GM23338 (cell line): Measurements from ENCODE around the gene ATP9B. TPM values are rescaled to one million over a fixed set of nuclear protein-coding genes. Genes with fewer than 3 reads are reported as not detected.

Experiments
- ATAC-seq: fragments of 200-7000 bp; cut with Tn5 transposase; 3 replicates; pipeline ENCODE4 v1.9.1; 2020
- DNase-seq: peaks from one replicate; pipeline ENCODE4 v3.0.0-alpha.2; 2015; ENCODE audit warnings: low spot score
- H2AFZ ChIP-seq: fragments of 200-600 bp; sonication (generic); 2 replicates; pipeline ENCODE4 v1.8.0; 2016; ENCODE audit warnings: antibody characterized with exemption, mild to moderate bottlenecking, moderate library complexity
- H3F3A ChIP-seq: fragments of 200-600 bp; sonication (generic); replicated peaks from 2 replicates; pipeline ENCODE4 v1.8.0; 2017; ENCODE audit warnings: antibody characterized with exemption, mixed run types, low read depth
- H3K27ac ChIP-seq: fragments of 200-600 bp; sonication (generic); 2 replicates; pipeline ENCODE4 v1.6.1; 2016; ENCODE audit warnings: low read depth
- H3K27me3 ChIP-seq: fragments of 200-600 bp; sonication (generic); 2 replicates; pipeline ENCODE4 v1.8.0; 2016; ENCODE audit warnings: mild to moderate bottlenecking, mixed run types, moderate library complexity; ENCODE audit not compliant: insufficient read depth
- H3K36me3 ChIP-seq: fragments of 200-600 bp; sonication (generic); 2 replicates; pipeline ENCODE4 v1.8.0; 2016; ENCODE audit warnings: mild to moderate bottlenecking; ENCODE audit not compliant: insufficient read depth
- H3K4me1 ChIP-seq: fragments of 200-600 bp; sonication (generic); 2 replicates; pipeline ENCODE4 v1.8.0; 2016; ENCODE audit warnings: mild to moderate bottlenecking, moderate library complexity; ENCODE audit not compliant: insufficient read depth
- H3K4me2 ChIP-seq: fragments of 200-600 bp; sonication (generic); 2 replicates; pipeline ENCODE4 v1.7.1; 2017; ENCODE audit warnings: mixed run types
- H3K4me3 ChIP-seq: fragments of 200-600 bp; sonication (generic); 2 replicates; pipeline ENCODE4 v1.6.1; 2016; ENCODE audit warnings: mixed run types
- H3K79me2 ChIP-seq: fragments of 200-600 bp; sonication (generic); replicated peaks from 2 replicates; pipeline ENCODE4 v1.8.0; 2017; ENCODE audit warnings: mild to moderate bottlenecking; ENCODE audit not compliant: insufficient read depth
- H3K9me2 ChIP-seq: fragments of 200-600 bp; sonication (generic); 2 replicates; pipeline ENCODE4 v1.8.0; 2017; ENCODE audit not compliant: insufficient read depth
- H4K20me1 ChIP-seq: fragments of 200-600 bp; sonication (generic); replicated peaks from 2 replicates; pipeline ENCODE4 v1.8.0; 2017; ENCODE audit warnings: mild to moderate bottlenecking; ENCODE audit not compliant: insufficient read depth
- H3K27ac Mint-ChIP-seq: 2 replicates; pipeline ENCODE4 v1.8.0; 2020; ENCODE audit warnings: inconsistent platforms, mild to moderate bottlenecking, moderate library complexity, mixed read lengths
- H3K27me3 Mint-ChIP-seq: 3 replicates; pipeline ENCODE4 v1.8.0; 2022; ENCODE audit warnings: low read depth, mild to moderate bottlenecking, moderate library complexity, mixed read lengths, inconsistent platforms; ENCODE audit not compliant: insufficient read depth, poor library complexity
- H3K36me3 Mint-ChIP-seq: 3 replicates; pipeline ENCODE4 v1.8.0; 2021; ENCODE audit warnings: low read depth, mild to moderate bottlenecking, inconsistent platforms, moderate library complexity, mixed read lengths
- H3K4me1 Mint-ChIP-seq: 3 replicates; pipeline ENCODE4 v1.8.0; 2020; ENCODE audit warnings: mild to moderate bottlenecking, inconsistent platforms, mixed read lengths
- H3K4me3 Mint-ChIP-seq: 3 replicates; pipeline ENCODE4 v1.8.0; 2021; ENCODE audit warnings: moderate library complexity, mild to moderate bottlenecking, inconsistent platforms, mixed read lengths
- H3K9me3 Mint-ChIP-seq: 3 replicates; pipeline ENCODE4 v1.8.0; 2020; ENCODE audit warnings: moderate library complexity, mild to moderate bottlenecking, inconsistent platforms, mixed read lengths
- CREB1 ChIP-seq: fragments of 250-450 bp; sonication (Bioruptor Pico); IDR thresholded peaks from 2 replicates; pipeline ENCODE4 v1.5.0; 2020; ENCODE audit warnings: low read depth, mild to moderate bottlenecking, moderate library complexity
- EZH2 ChIP-seq: fragments of 200-600 bp; sonication (generic); IDR thresholded peaks from one replicate; pipeline ENCODE4 v1.8.0; 2017; ENCODE audit warnings: antibody characterized with exemption, mild to moderate bottlenecking, low read depth; ENCODE audit not compliant: unreplicated experiment
- EZH2phosphoT487 ChIP-seq: fragments of 200-600 bp; sonication (generic); IDR thresholded peaks from one replicate; pipeline ENCODE4 v1.8.1; 2018; ENCODE audit warnings: antibody characterized with exemption; ENCODE audit not compliant: unreplicated experiment
- NANOG ChIP-seq: IDR thresholded peaks from 2 replicates; pipeline ENCODE4 v1.6.1; 2016; ENCODE audit warnings: antibody characterized with exemption, borderline replicate concordance
- POLR2AphosphoS5 ChIP-seq: IDR thresholded peaks from 2 replicates; pipeline ENCODE4 v1.6.1; 2016; ENCODE audit warnings: antibody characterized with exemption, low read depth
- ZNF331 ChIP-seq: fragments of 250-450 bp; sonication (Bioruptor Pico); IDR thresholded peaks from 2 replicates; pipeline ENCODE4 v1.5.0; 2020; ENCODE audit warnings: low read depth, mild to moderate bottlenecking, moderate library complexity
- polyA plus RNA-seq: library from polyadenylated mRNA; unstranded; fragments of >200 nt; fragmentation: Nextera tagmentation; extraction: Ambion mirVana; gene quantifications from 2 replicates; pipeline ENCODE4 v1.2.1, GENCODE V29; 2016
- total RNA-seq: library from RNA; depleted of rRNA; stranded (reverse); fragments of >200 nt; shearing (Covaris generic); gene quantifications from 2 replicates; pipeline ENCODE4 v1.2.3, GENCODE V29; 2014
- TF ChIP-seq, protein P1 (sequence below): fragments of 250-450 bp; sonication (Bioruptor Pico); IDR thresholded peaks from 2 replicates; pipeline ENCODE4 v1.5.0; 2020; ENCODE audit warnings: mild to moderate bottlenecking, moderate library complexity
- TF ChIP-seq, protein P2 (sequence below): IDR thresholded peaks from 2 replicates; pipeline ENCODE4 v1.6.1; 2016; ENCODE audit warnings: antibody characterized with exemption

Gene ATP9B
- total and polyA plus RNA-seq, 2 experiments from 2014 or later: 14.2 to 25.6 TPM

GRCh38 chr18:79367989-79368388 lies 298.8 kb downstream of the ATP9B start (continued):
- TF ChIP-seq, protein P1, sequence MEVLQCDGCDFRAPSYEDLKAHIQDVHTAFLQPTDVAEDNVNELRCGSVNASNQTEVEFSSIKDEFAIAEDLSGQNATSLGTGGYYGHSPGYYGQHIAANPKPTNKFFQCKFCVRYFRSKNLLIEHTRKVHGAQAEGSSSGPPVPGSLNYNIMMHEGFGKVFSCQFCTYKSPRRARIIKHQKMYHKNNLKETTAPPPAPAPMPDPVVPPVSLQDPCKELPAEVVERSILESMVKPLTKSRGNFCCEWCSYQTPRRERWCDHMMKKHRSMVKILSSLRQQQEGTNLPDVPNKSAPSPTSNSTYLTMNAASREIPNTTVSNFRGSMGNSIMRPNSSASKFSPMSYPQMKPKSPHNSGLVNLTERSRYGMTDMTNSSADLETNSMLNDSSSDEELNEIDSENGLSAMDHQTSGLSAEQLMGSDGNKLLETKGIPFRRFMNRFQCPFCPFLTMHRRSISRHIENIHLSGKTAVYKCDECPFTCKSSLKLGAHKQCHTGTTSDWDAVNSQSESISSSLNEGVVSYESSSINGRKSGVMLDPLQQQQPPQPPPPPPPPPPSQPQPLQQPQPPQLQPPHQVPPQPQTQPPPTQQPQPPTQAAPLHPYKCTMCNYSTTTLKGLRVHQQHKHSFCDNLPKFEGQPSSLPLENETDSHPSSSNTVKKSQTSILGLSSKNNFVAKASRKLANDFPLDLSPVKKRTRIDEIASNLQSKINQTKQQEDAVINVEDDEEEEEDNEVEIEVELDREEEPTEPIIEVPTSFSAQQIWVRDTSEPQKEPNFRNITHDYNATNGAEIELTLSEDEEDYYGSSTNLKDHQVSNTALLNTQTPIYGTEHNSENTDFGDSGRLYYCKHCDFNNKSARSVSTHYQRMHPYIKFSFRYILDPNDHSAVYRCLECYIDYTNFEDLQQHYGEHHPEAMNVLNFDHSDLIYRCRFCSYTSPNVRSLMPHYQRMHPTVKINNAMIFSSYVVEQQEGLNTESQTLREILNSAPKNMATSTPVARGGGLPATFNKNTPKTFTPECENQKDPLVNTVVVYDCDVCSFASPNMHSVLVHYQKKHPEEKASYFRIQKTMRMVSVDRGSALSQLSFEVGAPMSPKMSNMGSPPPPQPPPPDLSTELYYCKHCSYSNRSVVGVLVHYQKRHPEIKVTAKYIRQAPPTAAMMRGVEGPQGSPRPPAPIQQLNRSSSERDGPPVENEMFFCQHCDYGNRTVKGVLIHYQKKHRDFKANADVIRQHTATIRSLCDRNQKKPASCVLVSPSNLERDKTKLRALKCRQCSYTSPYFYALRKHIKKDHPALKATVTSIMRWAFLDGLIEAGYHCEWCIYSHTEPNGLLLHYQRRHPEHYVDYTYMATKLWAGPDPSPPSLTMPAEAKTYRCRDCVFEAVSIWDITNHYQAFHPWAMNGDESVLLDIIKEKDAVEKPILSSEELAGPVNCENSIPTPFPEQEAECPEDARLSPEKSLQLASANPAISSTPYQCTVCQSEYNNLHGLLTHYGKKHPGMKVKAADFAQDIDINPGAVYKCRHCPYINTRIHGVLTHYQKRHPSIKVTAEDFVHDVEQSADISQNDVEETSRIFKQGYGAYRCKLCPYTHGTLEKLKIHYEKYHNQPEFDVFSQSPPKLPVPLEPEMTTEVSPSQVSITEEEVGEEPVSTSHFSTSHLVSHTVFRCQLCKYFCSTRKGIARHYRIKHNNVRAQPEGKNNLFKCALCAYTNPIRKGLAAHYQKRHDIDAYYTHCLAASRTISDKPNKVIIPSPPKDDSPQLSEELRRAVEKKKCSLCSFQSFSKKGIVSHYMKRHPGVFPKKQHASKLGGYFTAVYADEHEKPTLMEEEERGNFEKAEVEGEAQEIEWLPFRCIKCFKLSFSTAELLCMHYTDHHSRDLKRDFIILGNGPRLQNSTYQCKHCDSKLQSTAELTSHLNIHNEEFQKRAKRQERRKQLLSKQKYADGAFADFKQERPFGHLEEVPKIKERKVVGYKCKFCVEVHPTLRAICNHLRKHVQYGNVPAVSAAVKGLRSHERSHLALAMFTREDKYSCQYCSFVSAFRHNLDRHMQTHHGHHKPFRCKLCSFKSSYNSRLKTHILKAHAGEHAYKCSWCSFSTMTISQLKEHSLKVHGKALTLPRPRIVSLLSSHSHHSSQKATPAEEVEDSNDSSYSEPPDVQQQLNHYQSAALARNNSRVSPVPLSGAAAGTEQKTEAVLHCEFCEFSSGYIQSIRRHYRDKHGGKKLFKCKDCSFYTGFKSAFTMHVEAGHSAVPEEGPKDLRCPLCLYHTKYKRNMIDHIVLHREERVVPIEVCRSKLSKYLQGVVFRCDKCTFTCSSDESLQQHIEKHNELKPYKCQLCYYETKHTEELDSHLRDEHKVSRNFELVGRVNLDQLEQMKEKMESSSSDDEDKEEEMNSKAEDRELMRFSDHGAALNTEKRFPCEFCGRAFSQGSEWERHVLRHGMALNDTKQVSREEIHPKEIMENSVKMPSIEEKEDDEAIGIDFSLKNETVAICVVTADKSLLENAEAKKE (CRISPR knock-in tag): no peak
- TF ChIP-seq POLR2AphosphoS5 (no peak), EZH2 (no peak), EZH2phosphoT487 (no peak), ZNF331 (CRISPR knock-in tag) (no peak), NANOG (no peak)

- Histone ChIP-seq H3K27ac (no peak overlapping the region), H3K27me3 (no peaks in the 10 kb centered on the region), H3K9me2 (no peaks in the 10 kb centered on the region), H3K4me3 (no peak overlapping the region), H3F3A (no peaks in the 10 kb centered on the region), H3K36me3 (no peaks in the 10 kb centered on the region), H3K79me2 (no peaks in the 10 kb centered on the region), H3K4me1 (no peaks in the 10 kb centered on the region), H2AFZ (no peak overlapping the region), H4K20me1 (no peaks in the 10 kb centered on the region), H3K4me2 (no peak overlapping the region)
- no peaks in the 10 kb centered on the region for H3K4me1 Mint-ChIP-seq
- no peak for DNase-seq
- no peaks in the 10 kb centered on the region for H3K9me3 Mint-ChIP-seq
- H3K27ac Mint-ChIP-seq: no peak overlapping the region
- peaks cover 8% of the 10 kb centered on the region for H3K36me3 Mint-ChIP-seq
- no peak for ATAC-seq
- no peak overlapping the region for H3K4me3 Mint-ChIP-seq
- H3K27me3 Mint-ChIP-seq: peaks cover 7% of the 10 kb centered on the region
- TF ChIP-seq POLR2AphosphoS5 (no peak), CREB1 (CRISPR knock-in tag) (no peak)
- TF ChIP-seq, protein P1 (CRISPR knock-in tag): no peak
- TF ChIP-seq, protein P2, sequence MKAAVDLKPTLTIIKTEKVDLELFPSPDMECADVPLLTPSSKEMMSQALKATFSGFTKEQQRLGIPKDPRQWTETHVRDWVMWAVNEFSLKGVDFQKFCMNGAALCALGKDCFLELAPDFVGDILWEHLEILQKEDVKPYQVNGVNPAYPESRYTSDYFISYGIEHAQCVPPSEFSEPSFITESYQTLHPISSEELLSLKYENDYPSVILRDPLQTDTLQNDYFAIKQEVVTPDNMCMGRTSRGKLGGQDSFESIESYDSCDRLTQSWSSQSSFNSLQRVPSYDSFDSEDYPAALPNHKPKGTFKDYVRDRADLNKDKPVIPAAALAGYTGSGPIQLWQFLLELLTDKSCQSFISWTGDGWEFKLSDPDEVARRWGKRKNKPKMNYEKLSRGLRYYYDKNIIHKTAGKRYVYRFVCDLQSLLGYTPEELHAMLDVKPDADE: no peak
These were observed 299.5 kb downstream of the ATP9B start for GRCh38 chr18:79368681-79369080.
